ENCODE measurements around the gene CNOT3. TPM values are rescaled to one million over a fixed set of nuclear protein-coding genes. Genes with fewer than 3 reads are reported as not detected.
"Not testable (repeated sequence)": the region's sequence is repeated elsewhere in the genome, so short reads cannot be mapped to it uniquely, and the experiment has no call there.

CNOT3 gene
- total RNA-seq, 1 donor from 2014 or later, result 53.2 TPM

- ATAC-seq (ENCODE audit: low read depth) (peak; percentile 89), DNase-seq (peak; percentile 85)
- Mint-ChIP-seq H3K4me3 (no peak overlapping the region), H3K27me3 (peaks cover 17% of the 10 kb centered on the region), H3K27ac (no peak overlapping the region), H3K9me3 (no peaks in the 10 kb centered on the region), H3K36me3 (ENCODE audit: low read depth) (no peaks in the 10 kb centered on the region), H3K4me1 (peaks cover 24% of the 10 kb centered on the region)
- CTCF ChIA-PET, result interaction anchor here (1.0 to 2.3 kb wide), 4 partner anchors 9 to 98 kb away, joined by 3 to 13 read pairs (median 4); partner anchors contain the start of genes LENG1, MBOAT7 and TSEN34
- TF ChIP-seq CTCF (IDR thresholded peaks at IDR 0.05), result peak; percentile 71
- intact Hi-C loops (cut with micrococcal nuclease), result loop anchor here (1.0 to 10.0 kb wide), 5 partner anchors 63 to 222 kb away; no protein-coding TSS in a partner anchor
- POLR2A ChIA-PET, result no interaction called here
Observed at GRCh38 chr19:54168174-54168917, 30.8 kb downstream of the CNOT3 start.

GRCh38 chr19:54169149-54169740, 31.7 kb downstream of the CNOT3 start:
- DNase-seq, result no peak
- ATAC-seq (ENCODE audit: low read depth), result no peak
- Mint-ChIP-seq H3K4me3 (no peak overlapping the region), H3K4me1 (peaks cover 25% of the 10 kb centered on the region), H3K36me3 (ENCODE audit: low read depth) (no peaks in the 10 kb centered on the region), H3K27me3 (peaks cover 14% of the 10 kb centered on the region), H3K27ac (no peak overlapping the region), H3K9me3 (no peaks in the 10 kb centered on the region)
- no peak for TF ChIP-seq CTCF (IDR thresholded peaks at IDR 0.05)
- intact Hi-C loops (cut with micrococcal nuclease), result loop anchor here (2.0 to 10.0 kb wide), 2 partner anchors 126 to 222 kb away; no protein-coding TSS in a partner anchor
- CTCF ChIA-PET, result interaction anchor here (0.9 to 2.0 kb wide), 3 partner anchors 10 to 63 kb away, joined by 3 to 9 read pairs (median 5); partner anchors contain the start of genes LENG1 and MBOAT7
- POLR2A ChIA-PET, result interaction anchor here (0.7 to 1.1 kb wide), 2 partner anchors 21 to 31 kb away, joined by 3 to 8 read pairs; partner anchors contain the start of gene RPS9

- intact Hi-C loops (cut with micrococcal nuclease); ATAC-seq (ENCODE audit: low read depth); H3K27ac Mint-ChIP-seq; CTCF ChIA-PET; H3K4me3 Mint-ChIP-seq; H3K9me3 Mint-ChIP-seq; H3K36me3 Mint-ChIP-seq (ENCODE audit: low read depth); H3K27me3 Mint-ChIP-seq; DNase-seq; POLR2A ChIA-PET: not testable (repeated sequence)
- H3K4me1 Mint-ChIP-seq, result peaks cover 19% of the 10 kb centered on the region
Observed at GRCh38 chr19:54171736-54172431, 34.3 kb downstream of the CNOT3 start.

- Mint-ChIP-seq H3K36me3 (ENCODE audit: low read depth) (peaks cover 3% of the 10 kb centered on the region), H3K27ac (no peak within 1 kb of the TSS), H3K9me3 (no peaks in the 10 kb centered on the region), H3K4me1 (peaks cover 19% of the 10 kb centered on the region), H3K4me3 (no peak within 1 kb of the TSS), H3K27me3 (peaks cover 4% of the 10 kb centered on the region)
- ChIA-PET CTCF (interaction anchor here (0.9 to 1.4 kb wide), 4 partner anchors 14 to 155 kb away, joined by 3 to 5 read pairs (median 4); partner anchors contain the start of gene MBOAT7), POLR2A (interaction anchor here (0.6 to 1.0 kb wide), 3 partner anchors 17 to 34 kb away, joined by 3 to 4 read pairs (median 3); partner anchors contain the start of genes MBOAT7 and RPS9)
- ATAC-seq (ENCODE audit: low read depth), result peak; percentile 65
- no peak for TF ChIP-seq CTCF (IDR thresholded peaks at IDR 0.05)
- intact Hi-C loops (cut with micrococcal nuclease), result no loop called here
- DNase-seq, result no peak
Observed at GRCh38 chr19:54172471-54173358, 35.2 kb downstream of the CNOT3 start, which contains the start of gene TMC4. TSS of gene TMC4 (minus strand) at chr19:54173160. CDS start at chr19:54173117, 43 bp downstream.

- CTCF ChIA-PET, result interaction anchor here (0.9 to 1.4 kb wide), 4 partner anchors 14 to 154 kb away, joined by 3 to 5 read pairs (median 4); partner anchors contain the start of gene MBOAT7
- POLR2A ChIA-PET, result interaction anchor here (0.6 to 1.0 kb wide), 3 partner anchors 16 to 33 kb away, joined by 3 to 4 read pairs (median 3); partner anchors contain the start of genes MBOAT7 and RPS9
- no peak overlapping the region for H3K4me3 Mint-ChIP-seq
Observed at GRCh38 chr19:54173359-54173699, 35.8 kb downstream of the CNOT3 start.

More at GRCh38 chr19:54173359-54173699, 35.8 kb downstream of the CNOT3 start:
- no peak for ATAC-seq (ENCODE audit: low read depth)
- TF ChIP-seq CTCF (IDR thresholded peaks at IDR 0.05), result no peak
- H3K27me3 Mint-ChIP-seq, result peaks cover 1% of the 10 kb centered on the region
- H3K4me1 Mint-ChIP-seq, result peaks cover 15% of the 10 kb centered on the region
- no peaks in the 10 kb centered on the region for H3K9me3 Mint-ChIP-seq
- intact Hi-C loops (cut with micrococcal nuclease), result no loop called here
- DNase-seq, result no peak
- H3K36me3 Mint-ChIP-seq (ENCODE audit: low read depth), result peaks cover 6% of the 10 kb centered on the region
- H3K27ac Mint-ChIP-seq, result no peak overlapping the region
